Occipital lobe (tissue), 2 donors: ENCODE data around the gene RASSF1. TPM values are rescaled to one million over a fixed set of nuclear protein-coding genes. Genes with fewer than 3 reads are reported as not detected.

Experiments
- DNase-seq: peaks from one replicate; lab custom pipeline; 2025; lab: John Stamatoyannopoulos, UW
- total RNA-seq: library from RNA; depleted of rRNA; stranded (reverse); fragments of >200 nt; gene quantifications from one replicate; pipeline ENCODE4 v1.2.3, GENCODE V29; 2014

The RASSF1 gene
- total RNA-seq, 1 donor from 2014 or later = 7.8 TPM

DNA sequence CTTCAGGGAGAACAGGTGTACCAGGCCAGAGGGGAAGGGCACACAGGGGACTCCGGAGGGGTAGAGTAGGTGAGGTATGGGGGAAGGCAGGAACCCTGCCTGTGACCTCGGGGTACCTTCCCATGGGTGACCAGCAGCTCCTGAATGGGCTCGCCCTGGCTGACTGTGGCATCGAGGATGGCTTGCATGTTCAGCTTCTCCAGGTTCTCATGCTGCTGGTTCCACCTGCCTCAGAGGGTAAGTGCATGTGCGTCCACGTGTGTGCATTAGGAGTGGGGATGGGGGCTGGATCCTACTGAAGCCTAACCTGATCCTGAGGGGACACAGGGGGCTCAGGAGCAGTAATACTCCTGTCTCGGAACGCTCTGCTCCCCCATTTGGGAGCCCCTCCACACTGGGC is 4.4 kb upstream of the RASSF1 start:
- DNase-seq = no peak

GRCh38 chr3:50342813-50343633 is 2.4 kb upstream of the RASSF1 start:
- DNase-seq = no peak

GRCh38 chr3:50341996-50342650 is 1.5 kb upstream of the RASSF1 start:
- no peak for DNase-seq

GRCh38 chr3:50341537-50341936 is 901 bp upstream of the RASSF1 start:
- DNase-seq = no peak

GRCh38 chr3:50340147-50340447 is 539 bp downstream of the RASSF1 start:
- DNase-seq = no peak

DNA sequence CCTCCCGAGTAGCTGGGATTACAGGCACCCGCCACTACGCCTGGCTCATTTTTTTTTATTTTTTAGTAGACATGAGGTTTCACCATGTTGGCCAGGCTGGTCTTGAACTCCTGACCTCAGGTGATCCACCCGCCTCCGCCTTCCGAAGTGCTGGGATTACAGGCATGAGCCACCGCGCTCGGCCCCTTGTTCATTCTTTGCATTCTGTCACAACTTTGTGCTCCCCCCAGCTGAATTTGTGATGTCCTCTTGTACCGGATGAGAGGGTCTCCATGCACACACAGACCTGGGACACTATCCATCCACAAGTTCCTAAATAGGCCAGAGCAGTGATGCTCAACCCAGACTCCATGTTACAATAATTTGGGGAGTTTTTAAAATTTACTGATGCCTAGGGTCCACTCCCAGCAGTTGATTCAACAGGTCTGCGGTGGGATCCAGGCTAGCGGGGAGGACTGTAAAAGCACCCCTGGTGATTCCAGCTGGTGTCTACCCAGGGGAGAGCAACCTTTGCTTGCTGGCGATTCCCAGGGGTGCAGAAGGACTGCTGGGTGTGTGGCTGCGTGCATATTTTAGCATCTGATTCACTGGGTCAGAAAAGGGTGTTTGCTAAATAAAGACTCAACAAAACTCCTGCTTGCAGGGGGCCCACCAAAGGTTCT is 1.0 kb downstream of the RASSF1 start:
- DNase-seq = no peak

GRCh38 chr3:50338965-50339364 is 1.7 kb downstream of the RASSF1 start:
- DNase-seq = no peak

DNA sequence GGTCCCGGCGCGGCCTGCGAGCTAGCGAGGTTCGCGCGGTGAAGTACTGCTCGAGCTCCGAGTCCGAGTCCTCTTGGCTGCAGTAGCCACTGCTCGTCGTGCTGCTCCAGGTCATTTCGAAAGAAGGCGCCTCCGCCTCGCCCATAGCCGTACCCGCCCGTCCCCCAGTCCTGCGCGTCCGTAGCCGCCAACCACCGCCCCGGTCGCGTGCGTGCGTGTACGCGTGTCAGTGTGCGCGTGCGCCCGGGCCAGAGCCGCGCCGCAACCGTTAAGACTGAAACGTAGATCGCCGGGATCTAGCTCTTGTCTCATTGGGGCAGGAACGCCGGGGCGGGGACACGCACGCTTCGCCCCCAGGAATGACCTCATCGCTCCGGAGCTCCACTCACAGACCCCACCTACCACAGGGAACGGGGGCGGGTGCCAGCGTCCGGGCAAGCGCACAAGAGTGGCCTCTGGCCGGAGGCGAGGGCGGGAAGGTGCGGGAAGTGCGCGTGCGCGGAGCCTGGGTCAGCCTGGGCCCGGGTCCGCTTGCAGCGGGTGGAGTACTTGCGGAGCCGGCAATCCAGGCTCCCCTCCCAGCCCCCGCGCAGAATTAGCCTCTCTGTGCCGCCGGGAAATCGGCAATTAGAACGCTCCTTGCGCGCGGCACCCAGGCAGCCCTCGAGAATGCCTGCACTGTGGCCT is 3.3 kb downstream of the RASSF1 start:
- DNase-seq = peak; percentile 98

GRCh38 chr3:50336452-50337174 is 4.0 kb downstream of the RASSF1 start:
- no peak for DNase-seq

GRCh38 chr3:50334339-50335075 is 6.1 kb downstream of the RASSF1 start:
- no peak for DNase-seq

DNA sequence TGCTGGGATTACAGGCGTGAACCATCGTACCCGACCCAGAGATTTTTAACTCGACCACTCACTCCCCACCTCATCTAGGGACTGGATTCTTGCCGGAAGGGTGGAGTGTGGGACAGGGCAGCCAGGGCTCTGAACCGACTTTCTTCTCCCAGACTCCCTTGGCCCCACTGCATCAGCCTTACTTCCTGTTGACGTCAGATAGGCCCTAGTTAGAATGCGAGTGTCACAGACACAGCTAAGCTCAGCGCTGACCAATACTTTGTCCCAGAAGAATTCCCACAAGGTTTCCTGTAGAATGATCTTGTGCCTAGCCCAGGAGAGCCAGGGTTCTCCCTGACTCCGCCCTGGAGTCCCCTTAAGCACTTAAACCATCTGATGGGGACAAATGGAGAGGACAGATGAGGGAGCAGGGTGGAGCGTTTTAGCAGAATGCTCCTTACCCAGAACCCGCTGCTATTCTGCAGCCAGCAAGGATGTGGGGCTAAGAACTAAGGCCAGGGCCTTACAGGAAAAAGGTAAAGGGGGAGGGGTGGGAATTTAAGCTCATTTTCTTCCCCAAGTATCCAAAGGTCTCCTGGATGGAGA is 6.8 kb downstream of the RASSF1 start:
- DNase-seq = no peak

GRCh38 chr3:50331364-50331907 is 9.2 kb downstream of the RASSF1 start:
- DNase-seq = no peak

- DNase-seq = no peak
Measured at GRCh38 chr3:50330330-50330729, 10.3 kb downstream of the RASSF1 start.

- DNase-seq = peak; percentile 92
Measured at GRCh38 chr3:50327943-50328691, 12.5 kb downstream of the RASSF1 start, which contains the start of gene TUSC2. TUSC2 (minus strand) TSS chr3:50328223; CDS start chr3:50328099, 124 bp downstream.

DNA sequence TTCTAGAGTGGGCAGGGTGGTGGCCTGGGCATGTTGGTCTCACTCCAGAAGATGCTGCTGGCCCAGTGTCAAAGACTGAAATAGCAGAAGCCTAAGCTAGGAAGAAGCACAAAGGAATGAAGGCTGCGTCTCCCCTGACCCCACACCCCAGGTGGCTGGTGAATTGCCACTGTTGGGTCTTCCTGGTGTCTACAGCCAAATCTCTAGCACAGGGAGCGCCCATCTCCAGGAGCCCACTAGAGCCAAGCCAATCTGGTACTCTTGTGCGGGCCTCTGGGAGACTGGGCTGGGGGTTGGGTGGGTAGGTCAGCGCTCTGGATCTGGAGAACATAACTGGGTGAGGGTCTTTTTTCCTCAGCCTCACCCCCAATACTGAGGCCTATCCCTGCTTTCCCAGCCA is 13.5 kb downstream of the RASSF1 start:
- no peak for DNase-seq

DNA sequence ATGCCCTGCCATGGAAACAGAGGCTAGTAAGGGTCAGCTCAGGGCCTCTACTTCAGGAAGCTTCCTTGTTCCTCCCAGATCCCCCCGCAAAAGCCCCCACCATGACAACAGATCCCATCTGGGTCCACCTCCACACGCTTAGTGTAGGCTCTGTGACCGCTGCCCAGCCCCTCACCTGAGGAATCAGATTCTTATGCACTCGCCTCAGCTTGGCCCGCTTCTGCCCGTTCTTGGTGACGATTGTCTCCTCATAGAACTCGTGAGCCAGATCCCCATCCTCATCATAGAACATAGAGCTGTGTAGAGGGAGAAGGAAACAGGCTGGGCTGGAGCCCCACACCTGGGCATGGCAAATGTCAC is 14.5 kb downstream of the RASSF1 start:
- DNase-seq = no peak

DNA sequence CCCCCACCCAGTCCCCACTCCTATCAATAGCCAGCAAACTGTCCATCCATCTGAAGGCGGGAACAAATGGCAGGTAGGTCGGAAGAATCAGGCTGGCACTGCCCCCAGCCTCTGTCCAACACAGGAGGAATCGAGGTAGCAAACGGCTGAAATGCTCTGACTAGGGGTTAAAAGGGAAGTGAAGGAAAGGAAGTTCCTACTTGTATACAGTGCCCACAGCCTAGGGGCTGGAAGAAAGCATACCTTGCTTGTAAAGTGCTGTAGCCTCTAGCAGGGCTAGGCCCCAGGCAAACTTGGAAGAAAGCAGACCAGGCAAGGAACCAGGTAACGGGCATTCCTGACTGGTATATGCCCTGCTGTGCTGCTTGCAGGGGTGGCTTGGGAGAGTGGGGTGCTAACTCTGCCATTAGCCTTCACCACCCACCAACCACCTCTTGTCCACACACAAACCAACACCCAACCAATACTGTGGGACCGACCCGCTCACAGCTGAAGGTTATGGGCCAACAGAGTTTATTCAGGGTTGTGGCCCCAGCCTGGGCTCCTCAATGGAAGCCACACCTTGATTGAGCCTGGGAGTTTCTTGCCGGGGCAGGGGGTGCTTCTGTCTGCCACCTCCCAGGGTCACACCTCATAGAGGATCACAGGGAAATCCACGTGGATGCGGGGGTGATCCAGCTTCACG is 15.0 kb downstream of the RASSF1 start:
- DNase-seq = no peak

DNA sequence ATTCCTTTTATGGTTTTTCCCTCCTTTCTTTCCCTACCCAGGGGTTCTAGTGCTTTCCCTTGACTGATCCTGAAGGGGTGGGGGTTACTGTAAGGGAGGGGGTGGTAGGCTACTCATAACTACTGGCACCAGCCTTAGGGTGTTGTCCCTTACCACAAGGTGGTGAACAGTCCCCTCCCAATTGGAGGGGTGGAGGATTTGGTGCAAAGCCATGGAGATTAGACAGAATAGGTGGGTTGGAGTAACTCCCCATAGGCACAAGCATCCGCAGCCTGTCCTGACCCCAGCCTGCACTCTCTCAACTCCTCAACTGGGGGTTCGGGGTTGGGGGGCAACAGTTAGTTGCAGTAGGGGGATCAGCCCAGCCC is 15.5 kb downstream of the RASSF1 start:
- DNase-seq = no peak
